SHP77 treated with DMSO at 0.1 percent for 48 hours (cell line): ENCODE data around the gene ZNF534.
"Not testable (repeated sequence)": the region's sequence is repeated elsewhere in the genome, so short reads cannot be mapped to it uniquely, and the experiment has no call there.

Source experiments
- DNase-seq: peaks from one replicate; lab custom pipeline; 2025; lab: John Stamatoyannopoulos, UW

The ZNF534 gene

GRCh38 chr19:52498571-52498970 is 69.6 kb downstream of the ZNF534 start:
- DNase-seq, result no peak

- DNase-seq, result not testable (repeated sequence)
Observed at GRCh38 chr19:52500474-52500873, 71.5 kb downstream of the ZNF534 start.

GRCh38 chr19:52500991-52501390 is 72.0 kb downstream of the ZNF534 start:
- DNase-seq, result not testable (repeated sequence)
